ENCODE results near the gene AGPS.

AGPS gene

GRCh38 chr2:177528351-177528933 is 135.9 kb downstream of the AGPS start:
- TF ChIP-seq SIN3A (IDR thresholded peaks at IDR 0.05; ENCODE audit: borderline replicate concordance, insufficient read depth, low read length) (no peak), POLR2AphosphoS5 (IDR thresholded peaks at IDR 0.05; ENCODE audit: low read depth, low read length) (no peak), FOXP2 (optimal IDR thresholded peaks at IDR 0.05; ENCODE audit: borderline replicate concordance, extremely low read depth, extremely low read length, insufficient read depth) (no peak)

DNA sequence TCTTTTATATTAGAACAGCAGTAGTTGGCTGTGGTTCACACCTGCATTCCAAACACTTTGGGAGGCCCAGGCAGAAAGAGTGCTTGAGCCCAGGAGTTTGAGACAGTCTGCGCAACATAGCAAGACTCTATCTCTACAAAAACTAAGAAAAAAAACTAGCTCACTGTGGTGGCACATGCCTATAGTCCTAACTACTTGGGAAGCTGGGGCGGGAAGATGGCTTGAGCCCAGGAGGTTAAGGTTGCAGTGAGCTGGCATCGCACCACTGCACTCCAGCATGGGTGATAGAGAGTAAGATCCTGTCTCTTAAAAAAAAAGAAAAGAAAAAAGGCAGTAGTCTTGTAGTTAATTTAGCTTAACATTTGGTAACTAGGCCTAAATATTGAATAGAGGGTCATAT is 136.6 kb downstream of the AGPS start:
- no peak for TF ChIP-seq POLR2AphosphoS5 (IDR thresholded peaks at IDR 0.05; ENCODE audit: low read depth, low read length)
- no peak for TF ChIP-seq FOXP2 (optimal IDR thresholded peaks at IDR 0.05; ENCODE audit: borderline replicate concordance, extremely low read depth, extremely low read length, insufficient read depth)
- no peak for TF ChIP-seq SIN3A (IDR thresholded peaks at IDR 0.05; ENCODE audit: borderline replicate concordance, insufficient read depth, low read length)
- no peak for TF ChIP-seq TAF1 (IDR thresholded peaks at IDR 0.05; ENCODE audit: borderline replicate concordance, insufficient read depth, low read length)
- TF ChIP-seq, protein P1, sequence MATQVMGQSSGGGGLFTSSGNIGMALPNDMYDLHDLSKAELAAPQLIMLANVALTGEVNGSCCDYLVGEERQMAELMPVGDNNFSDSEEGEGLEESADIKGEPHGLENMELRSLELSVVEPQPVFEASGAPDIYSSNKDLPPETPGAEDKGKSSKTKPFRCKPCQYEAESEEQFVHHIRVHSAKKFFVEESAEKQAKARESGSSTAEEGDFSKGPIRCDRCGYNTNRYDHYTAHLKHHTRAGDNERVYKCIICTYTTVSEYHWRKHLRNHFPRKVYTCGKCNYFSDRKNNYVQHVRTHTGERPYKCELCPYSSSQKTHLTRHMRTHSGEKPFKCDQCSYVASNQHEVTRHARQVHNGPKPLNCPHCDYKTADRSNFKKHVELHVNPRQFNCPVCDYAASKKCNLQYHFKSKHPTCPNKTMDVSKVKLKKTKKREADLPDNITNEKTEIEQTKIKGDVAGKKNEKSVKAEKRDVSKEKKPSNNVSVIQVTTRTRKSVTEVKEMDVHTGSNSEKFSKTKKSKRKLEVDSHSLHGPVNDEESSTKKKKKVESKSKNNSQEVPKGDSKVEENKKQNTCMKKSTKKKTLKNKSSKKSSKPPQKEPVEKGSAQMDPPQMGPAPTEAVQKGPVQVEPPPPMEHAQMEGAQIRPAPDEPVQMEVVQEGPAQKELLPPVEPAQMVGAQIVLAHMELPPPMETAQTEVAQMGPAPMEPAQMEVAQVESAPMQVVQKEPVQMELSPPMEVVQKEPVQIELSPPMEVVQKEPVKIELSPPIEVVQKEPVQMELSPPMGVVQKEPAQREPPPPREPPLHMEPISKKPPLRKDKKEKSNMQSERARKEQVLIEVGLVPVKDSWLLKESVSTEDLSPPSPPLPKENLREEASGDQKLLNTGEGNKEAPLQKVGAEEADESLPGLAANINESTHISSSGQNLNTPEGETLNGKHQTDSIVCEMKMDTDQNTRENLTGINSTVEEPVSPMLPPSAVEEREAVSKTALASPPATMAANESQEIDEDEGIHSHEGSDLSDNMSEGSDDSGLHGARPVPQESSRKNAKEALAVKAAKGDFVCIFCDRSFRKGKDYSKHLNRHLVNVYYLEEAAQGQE (IDR thresholded peaks at IDR 0.05; ENCODE audit: insufficient read depth in 1 of 2, low read depth in 2 of 2, low read length in 2 of 2), result no peak

- TF ChIP-seq TAF1 (IDR thresholded peaks at IDR 0.05; ENCODE audit: borderline replicate concordance, insufficient read depth, low read length) (no peak), POLR2AphosphoS5 (IDR thresholded peaks at IDR 0.05; ENCODE audit: low read depth, low read length) (no peak), SIN3A (IDR thresholded peaks at IDR 0.05; ENCODE audit: borderline replicate concordance, insufficient read depth, low read length) (no peak), FOXP2 (optimal IDR thresholded peaks at IDR 0.05; ENCODE audit: borderline replicate concordance, extremely low read depth, extremely low read length, insufficient read depth) (no peak)
- TF ChIP-seq, protein P1 (IDR thresholded peaks at IDR 0.05; ENCODE audit: insufficient read depth in 1 of 2, low read depth in 2 of 2, low read length in 2 of 2), result no peak
Measured at GRCh38 chr2:177530561-177530960, 138.0 kb downstream of the AGPS start.

DNA sequence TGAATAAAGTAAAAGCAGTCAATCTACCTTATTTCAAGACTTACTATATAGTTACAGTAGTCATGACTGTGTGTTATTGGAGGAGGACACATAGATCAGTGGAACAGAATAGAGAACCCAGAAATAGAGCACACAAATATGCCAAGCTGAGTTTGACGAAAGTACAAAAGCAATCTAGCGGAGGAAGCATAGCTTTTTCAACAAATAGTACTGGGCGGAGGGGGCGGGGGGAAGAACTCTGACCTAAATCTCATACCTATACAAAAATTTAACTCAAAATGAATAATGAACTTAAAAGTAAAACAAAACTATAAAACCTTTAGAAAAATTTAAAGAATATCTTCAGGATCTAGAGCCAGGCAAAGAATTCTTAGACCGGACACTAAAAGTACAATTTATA is 139.1 kb downstream of the AGPS start:
- TF ChIP-seq POLR2AphosphoS5 (IDR thresholded peaks at IDR 0.05; ENCODE audit: low read depth, low read length) (no peak), FOXP2 (optimal IDR thresholded peaks at IDR 0.05; ENCODE audit: borderline replicate concordance, extremely low read depth, extremely low read length, insufficient read depth) (no peak), SIN3A (IDR thresholded peaks at IDR 0.05; ENCODE audit: borderline replicate concordance, insufficient read depth, low read length) (no peak), TAF1 (IDR thresholded peaks at IDR 0.05; ENCODE audit: borderline replicate concordance, insufficient read depth, low read length) (no peak)
- TF ChIP-seq, protein P1 (IDR thresholded peaks at IDR 0.05; ENCODE audit: insufficient read depth in 1 of 2, low read depth in 2 of 2, low read length in 2 of 2), result no peak

DNA sequence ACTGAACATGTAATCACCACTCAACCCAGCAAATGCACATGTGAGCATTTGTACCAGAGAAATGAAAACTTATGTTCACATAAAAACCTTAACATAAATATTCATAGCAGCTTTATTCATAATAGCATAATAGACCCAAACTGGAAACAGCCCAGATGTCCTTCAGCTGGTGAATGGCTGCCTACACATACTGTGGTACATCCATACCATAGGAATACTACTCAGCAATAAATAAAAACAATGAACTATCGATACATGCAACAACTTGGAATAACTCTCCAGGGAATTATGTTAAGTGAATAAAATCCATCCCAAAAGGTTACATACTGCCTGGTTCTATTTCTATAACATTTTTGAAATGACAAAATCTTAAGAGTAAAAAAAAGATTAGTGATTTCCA is 140.0 kb downstream of the AGPS start:
- TF ChIP-seq TAF1 (IDR thresholded peaks at IDR 0.05; ENCODE audit: borderline replicate concordance, insufficient read depth, low read length) (no peak), POLR2AphosphoS5 (IDR thresholded peaks at IDR 0.05; ENCODE audit: low read depth, low read length) (no peak), FOXP2 (optimal IDR thresholded peaks at IDR 0.05; ENCODE audit: borderline replicate concordance, extremely low read depth, extremely low read length, insufficient read depth) (no peak), SIN3A (IDR thresholded peaks at IDR 0.05; ENCODE audit: borderline replicate concordance, insufficient read depth, low read length) (no peak)
- TF ChIP-seq, protein P1 (IDR thresholded peaks at IDR 0.05; ENCODE audit: insufficient read depth in 1 of 2, low read depth in 2 of 2, low read length in 2 of 2), result no peak
